Neural progenitor cell (in vitro differentiated cells): ENCODE measurements around the gene PRKAG1. TPM values are rescaled to one million over a fixed set of nuclear protein-coding genes. Genes with fewer than 3 reads are reported as not detected.

ENCODE experiments used
- DNase-seq: peaks from one replicate; pipeline ENCODE4 v3.0.0-alpha.2; 2016; ENCODE audit warnings: low spot score
- H2AFZ ChIP-seq: fragments of 200-600 bp; sonication (generic); replicated peaks from 2 replicates; pipeline ENCODE4 v1.6.1; 2016; ENCODE audit warnings: antibody characterized with exemption
- H3F3A ChIP-seq: fragments of 200-600 bp; sonication (generic); 2 replicates; pipeline ENCODE4 v1.6.1; 2016; ENCODE audit warnings: antibody characterized with exemption, low read depth
- H3K27ac ChIP-seq: fragments of 200-600 bp; sonication (generic); 2 replicates; pipeline ENCODE4 v1.5.1; 2016; ENCODE audit warnings: mild to moderate bottlenecking
- H3K27me3 ChIP-seq: fragments of 200-600 bp; sonication (generic); 2 replicates; pipeline ENCODE4 v1.6.1; 2016; ENCODE audit warnings: mild to moderate bottlenecking, moderate library complexity
- H3K36me3 ChIP-seq: fragments of 200-600 bp; sonication (generic); 2 replicates; pipeline ENCODE4 v1.5.1; 2016
- H3K4me1 ChIP-seq: fragments of 200-600 bp; sonication (generic); 2 replicates; pipeline ENCODE4 v1.6.1; 2016; ENCODE audit warnings: mixed run types
- H3K4me2 ChIP-seq: fragments of 200-600 bp; sonication (generic); 2 replicates; pipeline ENCODE4 v1.6.1; 2016
- H3K4me3 ChIP-seq: fragments of 200-600 bp; sonication (generic); 2 replicates; pipeline ENCODE4 v1.5.1; 2016
- H3K79me2 ChIP-seq: fragments of 200-600 bp; sonication (generic); 2 replicates; pipeline ENCODE4 v1.6.1; 2016; ENCODE audit warnings: low read depth
- H3K9ac ChIP-seq: fragments of 200-600 bp; sonication (generic); 2 replicates; pipeline ENCODE4 v1.6.1; 2016
- H3K9me3 ChIP-seq: fragments of 200-600 bp; sonication (generic); 2 replicates; pipeline ENCODE4 v1.5.1; 2016; ENCODE audit warnings: low read depth
- H4K20me1 ChIP-seq: fragments of 200-600 bp; sonication (generic); 2 replicates; pipeline ENCODE4 v1.6.1; 2016; ENCODE audit warnings: low read depth
- H3K27ac Mint-ChIP-seq: 3 replicates; pipeline ENCODE4 v1.8.0; 2021; ENCODE audit warnings: mixed read lengths
- H3K27me3 Mint-ChIP-seq: 2 replicates; pipeline ENCODE4 v1.8.0; 2022; ENCODE audit warnings: low read depth, mild to moderate bottlenecking, inconsistent platforms, moderate library complexity, mixed read lengths; ENCODE audit not compliant: insufficient read depth
- H3K36me3 Mint-ChIP-seq: 3 replicates; pipeline ENCODE4 v1.8.0; 2021; ENCODE audit warnings: mixed read lengths
- H3K4me1 Mint-ChIP-seq: 3 replicates; pipeline ENCODE4 v1.8.0; 2021; ENCODE audit warnings: mixed read lengths
- H3K4me3 Mint-ChIP-seq: 3 replicates; pipeline ENCODE4 v1.8.0; 2021; ENCODE audit warnings: mild to moderate bottlenecking, moderate library complexity, mixed read lengths
- H3K9me3 Mint-ChIP-seq: 3 replicates; pipeline ENCODE4 v1.8.0; 2020; ENCODE audit warnings: mixed read lengths
- CTCF ChIP-seq: fragments of 200-600 bp; sonication (generic); IDR thresholded peaks from 2 replicates; pipeline ENCODE4 v1.5.1; 2017; ENCODE audit warnings: antibody characterized with exemption, mild to moderate bottlenecking
- EZH2 ChIP-seq: fragments of 200-600 bp; sonication (generic); IDR thresholded peaks from 2 replicates; pipeline ENCODE4 v1.6.1; 2017; ENCODE audit warnings: antibody characterized with exemption, mild to moderate bottlenecking, moderate library complexity
- EZH2phosphoT487 ChIP-seq: fragments of 200-600 bp; sonication (generic); IDR thresholded peaks from 2 replicates; pipeline ENCODE4 v1.6.1; 2017; ENCODE audit warnings: antibody characterized with exemption
- total RNA-seq: library from RNA; depleted of rRNA; stranded (reverse); fragments of >200 nt; gene quantifications from 2 replicates; pipeline ENCODE4 v1.2.3, GENCODE V29; 2015; ENCODE audit warnings: low replicate concordance

PRKAG1 gene
- total RNA-seq, 1 donor from 2014 or later = 41.8 TPM

GRCh38 chr12:48956279-48957140 lies 62.1 kb downstream of the PRKAG1 start:
- H3K4me2 ChIP-seq = peak overlapping the region; percentile 84
- peaks cover 22% of the 10 kb centered on the region for H3K4me1 Mint-ChIP-seq
- peak overlapping the region; percentile 51 for H3K9ac ChIP-seq
- no peaks in the 10 kb centered on the region for H3K9me3 ChIP-seq
- peak; percentile 95 for DNase-seq
- H3K36me3 Mint-ChIP-seq = peaks cover 12% of the 10 kb centered on the region
- no peak overlapping the region for H2AFZ ChIP-seq
- peaks cover 54% of the 10 kb centered on the region for H3K79me2 ChIP-seq
- peaks cover 47% of the 10 kb centered on the region for H4K20me1 ChIP-seq
- peaks cover 4% of the 10 kb centered on the region for H3K27me3 Mint-ChIP-seq
- no peaks in the 10 kb centered on the region for H3K36me3 ChIP-seq
- no peaks in the 10 kb centered on the region for H3K9me3 Mint-ChIP-seq
- peak overlapping the region; percentile 99 for H3K4me3 Mint-ChIP-seq
- H3K27ac Mint-ChIP-seq = peak overlapping the region; percentile 72
- H3K27me3 ChIP-seq = no peaks in the 10 kb centered on the region
- peaks cover 16% of the 10 kb centered on the region for H3K4me1 ChIP-seq
- peak overlapping the region; percentile 85 for H3K4me3 ChIP-seq
- peak overlapping the region; percentile 68 for H3K27ac ChIP-seq
- TF ChIP-seq EZH2 (no peak), CTCF (peak; percentile 41)
- peaks cover 30% of the 10 kb centered on the region for H3F3A ChIP-seq

- peak overlapping the region; percentile 46 for H3K9ac ChIP-seq
- Mint-ChIP-seq H3K4me3 (peak overlapping the region; percentile 99), H3K9me3 (no peaks in the 10 kb centered on the region), H3K27me3 (no peaks in the 10 kb centered on the region), H3K4me1 (peaks cover 22% of the 10 kb centered on the region), H3K36me3 (peaks cover 15% of the 10 kb centered on the region), H3K27ac (no peak overlapping the region)
- H3K9me3 ChIP-seq = no peaks in the 10 kb centered on the region
- H3K4me2 ChIP-seq = peak overlapping the region; percentile 84
- peaks cover 16% of the 10 kb centered on the region for H3K4me1 ChIP-seq
- H3K27me3 ChIP-seq = no peaks in the 10 kb centered on the region
- H3F3A ChIP-seq = peaks cover 30% of the 10 kb centered on the region
- peak overlapping the region; percentile 85 for H3K4me3 ChIP-seq
- no peak for DNase-seq
- no peaks in the 10 kb centered on the region for H3K36me3 ChIP-seq
- peaks cover 69% of the 10 kb centered on the region for H3K79me2 ChIP-seq
- H2AFZ ChIP-seq = no peak overlapping the region
- H3K27ac ChIP-seq = no peak overlapping the region
- H4K20me1 ChIP-seq = peaks cover 62% of the 10 kb centered on the region
- TF ChIP-seq EZH2phosphoT487 (no peak), EZH2 (no peak), CTCF (no peak)
These were observed 63.6 kb downstream of the PRKAG1 start for GRCh38 chr12:48954841-48955501.

- H3K4me1 ChIP-seq = peaks cover 16% of the 10 kb centered on the region
These were observed 64.5 kb downstream of the PRKAG1 start for GRCh38 chr12:48954061-48954460.

More at GRCh38 chr12:48954061-48954460, 64.5 kb downstream of the PRKAG1 start:
- Mint-ChIP-seq H3K4me1 (peaks cover 22% of the 10 kb centered on the region), H3K36me3 (peaks cover 15% of the 10 kb centered on the region), H3K9me3 (no peaks in the 10 kb centered on the region), H3K4me3 (no peak overlapping the region), H3K27ac (no peak overlapping the region), H3K27me3 (no peaks in the 10 kb centered on the region)
- Histone ChIP-seq H3F3A (peaks cover 30% of the 10 kb centered on the region), H2AFZ (no peak overlapping the region), H3K9me3 (no peaks in the 10 kb centered on the region), H4K20me1 (peaks cover 70% of the 10 kb centered on the region), H3K79me2 (peaks cover 78% of the 10 kb centered on the region), H3K4me3 (no peak overlapping the region), H3K9ac (no peak overlapping the region), H3K4me2 (no peak overlapping the region), H3K36me3 (no peaks in the 10 kb centered on the region), H3K27ac (no peak overlapping the region), H3K27me3 (no peaks in the 10 kb centered on the region)
- no peak for DNase-seq
- TF ChIP-seq EZH2 = no peak
- TF ChIP-seq EZH2phosphoT487 = no peak
- no peak for TF ChIP-seq CTCF
